Pons (tissue), 1 donor: ENCODE results near the gene KCNK4.

Experiments used
- DNase-seq: peaks from one replicate; pipeline ENCODE4 v3.0.0-alpha.2; 2016; ENCODE audit warnings: low spot score

Gene KCNK4

GRCh38 chr11:64268893-64269539, 22.1 kb upstream of the KCNK4 start:
- peak; percentile 25 for DNase-seq

- DNase-seq, result peak; percentile 100
These were observed 21.4 kb upstream of the KCNK4 start for GRCh38 chr11:64269540-64270220.

GRCh38 chr11:64275031-64275800, 15.9 kb upstream of the KCNK4 start:
- no peak for DNase-seq

- DNase-seq, result no peak
These were observed 15.3 kb upstream of the KCNK4 start for GRCh38 chr11:64275841-64276240.

- no peak for DNase-seq
These were observed 14.3 kb upstream of the KCNK4 start for GRCh38 chr11:64276653-64277431.

- no peak for DNase-seq
These were observed 12.4 kb upstream of the KCNK4 start for GRCh38 chr11:64278576-64279190.

- DNase-seq, result no peak
These were observed 8.9 kb upstream of the KCNK4 start for GRCh38 chr11:64281957-64282770.

- DNase-seq, result no peak
These were observed 8.0 kb upstream of the KCNK4 start for GRCh38 chr11:64283092-64283491.

GRCh38 chr11:64284048-64284961, 6.8 kb upstream of the KCNK4 start, which contains the start of gene BAD:
Gene BAD, minus strand, starts transcription at chr11:64284665. Its CDS starts 297 bp downstream, at chr11:64284368.
- peak; percentile 96 for DNase-seq

GRCh38 chr11:64284962-64285884, 5.9 kb upstream of the KCNK4 start, which contains the start of gene GPR137:
Gene GPR137, plus strand, starts transcription at chr11:64285848. Its CDS starts 677 bp downstream, at chr11:64286525.
- DNase-seq, result peak; percentile 77

GRCh38 chr11:64285885-64286800, 5.0 kb upstream of the KCNK4 start:
- DNase-seq, result no peak

- DNase-seq, result no peak
These were observed 4.3 kb upstream of the KCNK4 start for GRCh38 chr11:64286801-64287159.

- no peak for DNase-seq
These were observed 3.3 kb upstream of the KCNK4 start for GRCh38 chr11:64287676-64288352.

GRCh38 chr11:64288353-64288750, 2.8 kb upstream of the KCNK4 start:
- DNase-seq, result no peak

- DNase-seq, result no peak
These were observed 2.0 kb upstream of the KCNK4 start for GRCh38 chr11:64289002-64289564.
